HG03521 (cell line): Measurements from ENCODE around the gene COG7.

Source experiments
- ATAC-seq: cut with Tn5 transposase; IDR thresholded peaks from one replicate; pipeline ENCODE4 v1.9.1; 2021; ENCODE audit warnings: mild to moderate bottlenecking, moderate library complexity; ENCODE audit not compliant: unreplicated experiment

Gene COG7

DNA sequence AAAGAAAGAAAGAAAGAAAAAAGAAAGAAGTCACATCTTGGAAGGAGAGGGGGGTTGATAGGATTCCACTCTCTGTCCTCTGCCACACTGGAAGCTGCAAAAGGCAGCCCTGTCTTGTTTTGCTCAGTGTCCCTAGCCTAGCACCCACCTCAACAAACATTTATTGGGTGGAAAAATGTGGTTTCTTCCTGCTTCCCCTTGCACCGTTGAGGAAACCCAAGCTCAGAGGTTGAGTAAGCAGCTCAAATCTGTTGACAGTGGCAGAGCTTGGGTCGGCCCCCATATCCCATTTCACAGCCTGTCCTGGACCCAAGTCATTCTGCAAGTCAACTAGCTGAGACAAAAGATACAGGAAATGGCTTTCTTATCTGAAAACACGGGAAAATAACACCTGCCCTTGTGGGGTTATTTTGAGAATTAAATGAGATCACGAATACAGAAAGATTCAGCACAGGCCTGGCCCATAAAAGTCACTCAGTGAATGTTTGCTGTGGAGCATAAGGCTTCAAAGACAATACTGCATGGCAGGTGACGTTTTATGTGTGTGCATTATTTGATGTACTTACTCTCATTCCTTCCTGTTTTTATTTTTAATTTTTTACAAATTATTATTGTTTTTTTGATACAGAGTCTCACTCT, 87.3 kb downstream of the COG7 start:
- no peak for ATAC-seq

DNA sequence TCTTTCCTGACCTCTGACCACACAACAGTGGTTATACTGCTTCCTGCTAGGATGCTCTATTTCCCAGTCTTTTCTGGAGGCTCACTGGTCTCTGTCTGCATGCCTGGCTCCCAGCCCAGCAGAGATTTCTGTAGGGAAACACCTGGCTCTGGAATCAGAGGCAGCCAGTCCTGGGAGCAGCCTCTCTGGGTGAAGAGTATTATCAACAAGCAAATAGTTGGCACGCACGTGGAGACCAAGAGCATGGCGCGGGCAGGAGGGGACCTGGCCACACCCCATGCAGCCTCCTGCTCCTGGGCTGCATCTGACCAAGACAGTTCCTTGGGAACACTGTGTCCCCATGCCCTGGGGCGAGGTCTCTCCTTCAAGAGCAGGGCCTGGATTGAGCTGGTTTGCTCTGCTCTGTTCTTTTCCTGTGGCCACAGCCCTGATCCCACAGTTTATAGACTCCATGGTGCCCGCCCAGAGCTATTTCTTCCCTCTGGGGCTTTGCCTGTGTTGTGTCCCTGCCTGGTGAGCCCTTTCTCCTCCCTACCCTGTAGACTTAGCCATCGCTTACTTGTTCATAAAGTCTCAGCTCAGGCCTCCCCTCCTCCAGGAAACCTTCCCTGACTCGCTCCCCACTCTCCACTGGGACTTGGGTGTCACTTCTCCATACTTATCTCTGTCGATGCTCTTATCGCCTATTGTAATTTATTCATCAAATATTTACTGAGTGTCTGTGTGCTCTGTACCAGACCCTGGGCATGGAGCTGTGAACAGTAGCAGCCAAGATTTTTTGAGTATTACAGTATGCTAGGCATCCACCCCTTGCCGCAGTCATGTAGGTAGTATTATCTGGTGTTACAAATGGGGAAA, 90.3 kb downstream of the COG7 start:
- no peak for ATAC-seq

DNA sequence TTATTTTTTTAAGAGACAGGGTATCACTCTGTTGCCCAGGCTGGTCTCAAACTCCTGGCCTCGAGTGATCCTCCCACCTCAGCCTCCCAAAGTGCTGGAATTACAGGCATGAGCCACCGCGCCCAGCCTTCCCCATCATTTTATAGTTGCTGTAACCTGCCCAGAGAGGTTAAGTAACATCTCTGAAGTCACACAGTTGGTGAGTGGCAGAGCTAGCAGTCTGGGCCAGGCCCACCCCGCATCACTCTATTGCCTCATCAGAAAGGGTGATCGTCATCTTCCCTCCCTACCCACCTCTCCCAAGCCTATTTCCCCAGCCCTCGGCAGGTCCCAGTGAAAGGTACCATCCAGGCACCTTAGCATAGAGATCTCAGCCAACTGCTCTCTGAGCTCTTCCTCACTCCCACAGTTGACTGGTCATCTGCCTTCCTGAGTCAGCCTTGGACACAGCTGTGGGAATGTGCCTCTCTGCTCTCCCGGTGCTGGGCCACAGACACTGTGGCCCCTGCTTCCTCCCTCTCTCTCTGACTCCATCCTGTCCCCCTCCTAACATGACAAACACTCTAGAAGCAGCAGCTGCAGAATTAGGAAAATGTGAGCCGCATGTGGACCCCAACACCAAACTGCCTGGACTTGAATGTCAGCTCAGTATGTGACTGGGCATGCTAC, 93.8 kb downstream of the COG7 start:
- no peak for ATAC-seq

DNA sequence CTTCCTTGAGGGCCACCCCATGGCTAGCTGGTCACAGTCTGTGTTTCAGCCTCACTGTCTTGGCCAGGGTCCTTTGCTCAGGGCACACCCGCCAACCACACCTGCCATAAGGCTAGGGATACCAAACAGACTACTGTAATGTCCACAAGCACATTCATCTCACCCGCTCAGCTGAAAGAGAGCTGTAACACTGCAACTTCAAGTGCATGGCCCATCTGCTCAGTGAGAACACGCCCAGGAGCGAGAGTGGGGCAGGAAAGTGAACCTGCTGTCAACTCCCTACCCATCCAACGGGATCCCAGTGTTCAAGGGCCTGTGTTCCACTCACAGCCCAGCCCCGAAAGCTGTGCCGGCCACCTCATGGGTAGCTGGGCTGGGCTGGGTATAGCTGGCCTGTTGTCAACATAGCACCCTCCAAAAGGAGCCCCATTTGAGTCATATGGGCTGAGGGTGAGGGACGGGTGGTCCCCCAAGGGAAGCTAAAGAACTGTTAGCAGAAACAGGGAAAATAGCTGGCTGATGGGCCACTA, 95.2 kb downstream of the COG7 start:
- ATAC-seq = no peak

DNA sequence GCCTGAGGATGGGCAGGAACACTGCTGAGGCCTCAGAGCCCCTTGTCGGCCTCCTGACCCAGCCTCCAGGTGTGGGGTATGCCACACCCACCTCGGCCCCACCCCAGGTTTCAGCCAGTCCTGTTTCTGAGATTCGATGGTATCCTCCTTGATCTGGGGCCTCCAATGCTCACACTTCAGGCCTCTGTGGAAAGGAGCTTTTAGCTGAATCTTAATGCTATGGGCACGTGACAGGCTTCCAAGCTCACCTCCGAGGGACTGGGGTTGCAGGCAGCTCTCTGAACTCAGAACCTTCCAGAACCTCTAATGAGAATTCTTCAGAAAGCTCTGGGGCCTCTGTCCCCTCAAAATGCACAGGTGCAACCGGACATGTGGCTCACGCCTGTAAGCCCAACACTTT, 96.0 kb downstream of the COG7 start:
- no peak for ATAC-seq

DNA sequence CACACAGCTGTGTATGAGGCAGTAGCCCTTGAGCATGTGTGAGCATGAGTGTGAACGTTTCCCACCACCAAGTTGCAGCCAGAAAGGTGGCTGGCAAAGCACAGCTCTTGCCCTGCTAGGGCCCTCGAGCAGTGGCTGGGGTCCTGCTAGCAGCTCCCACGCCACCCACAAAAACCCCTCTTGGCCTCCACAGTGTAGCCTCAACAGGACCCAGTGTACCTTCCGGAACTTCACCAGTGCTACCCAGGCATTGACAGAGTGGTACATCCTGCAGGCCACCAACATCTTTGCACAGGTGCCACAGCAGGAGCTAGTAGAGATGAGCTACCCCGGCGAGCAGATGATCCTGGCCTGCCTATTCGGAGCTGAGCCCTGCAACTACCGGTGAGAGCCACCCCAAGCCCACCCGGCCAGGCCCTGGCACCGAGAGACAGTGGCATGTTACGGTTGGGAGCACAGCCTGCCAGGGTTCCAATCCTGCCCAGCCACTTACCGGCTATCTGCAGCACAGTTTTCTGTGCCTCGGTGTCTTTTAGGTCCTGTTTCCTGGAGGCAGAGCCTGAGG, 97.8 kb downstream of the COG7 start:
- ATAC-seq = no peak

DNA sequence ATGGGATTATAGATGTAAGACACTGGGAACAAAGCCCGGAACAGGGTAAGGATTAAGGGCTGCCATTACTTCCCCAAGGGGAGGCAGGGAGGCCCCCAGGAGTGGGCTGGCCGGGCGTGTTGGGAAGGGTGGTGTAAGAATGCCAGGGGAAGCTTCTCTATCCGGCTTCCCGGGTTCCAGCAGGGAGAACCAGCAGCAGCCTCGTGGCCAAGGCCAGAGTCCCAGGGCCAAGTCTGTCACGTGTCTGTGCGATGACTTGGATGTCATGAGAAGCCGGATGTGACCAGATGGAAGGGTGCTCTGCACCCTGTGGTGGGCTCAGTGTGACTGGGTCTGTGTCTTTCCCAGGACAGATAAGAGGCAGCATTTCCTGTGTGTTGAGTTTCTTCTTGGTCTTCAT, 98.7 kb downstream of the COG7 start:
- no peak for ATAC-seq

DNA sequence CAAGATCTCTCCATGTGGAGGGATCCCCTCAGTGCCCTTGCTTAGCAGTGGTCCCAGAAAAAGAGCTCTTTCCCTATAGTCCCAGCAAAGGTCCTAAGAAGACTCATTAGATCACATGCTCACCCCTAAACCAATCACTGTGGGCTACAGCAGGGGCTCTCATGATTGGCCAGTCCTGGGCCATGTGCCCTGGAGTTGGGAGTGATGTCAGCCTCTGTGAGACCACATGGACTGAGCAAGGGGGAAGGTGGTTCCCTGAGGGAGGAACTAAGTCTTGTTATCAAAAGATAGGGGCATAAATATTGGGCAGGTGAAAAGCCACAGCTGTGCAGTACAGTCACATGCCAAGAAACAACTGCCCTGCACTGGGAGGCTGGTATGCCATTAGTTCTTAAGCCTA, 99.5 kb downstream of the COG7 start:
- no peak for ATAC-seq

DNA sequence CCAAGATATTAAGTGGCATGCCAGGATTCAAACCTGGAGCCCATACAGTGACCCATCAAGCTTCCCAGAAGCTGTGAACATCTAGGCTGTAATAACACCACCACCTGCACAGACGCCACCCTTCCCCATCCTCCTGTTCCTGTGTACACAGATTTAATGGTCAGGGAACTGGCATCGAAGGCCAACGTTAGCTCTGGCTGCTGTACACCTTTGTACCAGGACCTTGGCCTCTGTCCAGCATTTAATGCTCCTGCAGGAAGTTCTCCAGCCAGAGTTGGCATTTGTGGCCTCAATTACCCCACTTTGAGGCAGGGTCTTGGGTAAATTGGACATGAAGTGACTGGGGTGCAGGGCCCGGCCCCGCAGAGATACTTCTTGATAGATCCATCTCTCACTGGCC, 101.6 kb downstream of the COG7 start:
- no peak for ATAC-seq

DNA sequence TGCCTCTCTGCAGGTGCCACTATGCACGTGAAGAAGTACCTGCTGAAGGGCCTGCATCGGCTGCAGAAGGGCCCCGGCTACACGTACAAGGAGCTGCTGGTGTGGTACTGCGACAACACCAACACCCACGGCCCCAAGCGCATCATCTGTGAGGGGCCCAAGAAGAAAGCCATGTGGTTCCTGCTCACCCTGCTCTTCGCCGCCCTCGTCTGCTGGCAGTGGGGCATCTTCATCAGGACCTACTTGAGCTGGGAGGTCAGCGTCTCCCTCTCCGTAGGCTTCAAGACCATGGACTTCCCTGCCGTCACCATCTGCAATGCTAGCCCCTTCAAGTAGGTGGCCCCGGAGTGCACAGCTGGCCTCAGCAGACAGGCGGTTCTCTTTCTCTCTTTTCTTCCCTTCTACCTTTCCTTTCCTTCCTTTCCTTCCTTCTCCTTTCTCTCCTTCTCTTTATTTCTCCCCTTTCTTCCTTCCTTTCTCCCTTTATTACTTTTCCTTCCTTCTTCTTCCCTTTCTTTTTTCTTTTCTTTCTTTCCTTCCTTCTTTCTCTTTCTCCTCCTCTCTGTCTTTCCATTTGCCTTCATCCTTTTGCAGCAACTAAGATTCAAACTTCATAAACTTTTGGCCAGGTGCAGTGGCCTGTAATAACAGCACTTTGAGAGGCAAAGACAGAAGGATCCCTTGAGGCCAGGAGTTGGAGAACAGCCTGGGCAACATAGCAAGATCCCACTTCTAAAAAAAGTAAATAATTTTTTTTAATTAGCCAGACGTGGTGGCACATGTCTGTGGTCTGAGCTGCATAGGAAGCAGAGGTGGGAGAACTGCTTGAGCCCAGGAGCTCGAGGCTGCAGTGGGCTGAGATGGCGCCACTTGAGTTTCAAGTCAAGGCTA, 104.2 kb downstream of the COG7 start:
- no peak for ATAC-seq

DNA sequence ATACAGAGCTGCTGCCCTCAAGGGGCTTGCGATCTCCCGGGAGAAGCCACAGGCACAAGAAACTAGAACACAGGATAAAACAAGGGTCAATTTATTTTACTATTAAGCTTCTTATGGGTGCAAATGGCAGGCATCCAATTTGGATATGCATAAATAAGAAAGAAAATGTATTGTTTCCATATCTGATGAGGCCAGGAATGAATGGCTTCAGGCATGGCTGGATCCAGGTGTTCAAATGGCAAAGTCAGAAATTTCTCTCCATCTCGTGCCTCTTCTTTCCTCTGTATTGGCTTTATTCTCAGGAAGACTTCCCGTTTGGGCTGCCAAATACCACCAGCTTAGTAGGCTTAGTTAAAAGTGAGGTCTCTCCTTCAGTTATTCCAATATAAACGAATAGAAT, 107.8 kb downstream of the COG7 start:
- no peak for ATAC-seq

DNA sequence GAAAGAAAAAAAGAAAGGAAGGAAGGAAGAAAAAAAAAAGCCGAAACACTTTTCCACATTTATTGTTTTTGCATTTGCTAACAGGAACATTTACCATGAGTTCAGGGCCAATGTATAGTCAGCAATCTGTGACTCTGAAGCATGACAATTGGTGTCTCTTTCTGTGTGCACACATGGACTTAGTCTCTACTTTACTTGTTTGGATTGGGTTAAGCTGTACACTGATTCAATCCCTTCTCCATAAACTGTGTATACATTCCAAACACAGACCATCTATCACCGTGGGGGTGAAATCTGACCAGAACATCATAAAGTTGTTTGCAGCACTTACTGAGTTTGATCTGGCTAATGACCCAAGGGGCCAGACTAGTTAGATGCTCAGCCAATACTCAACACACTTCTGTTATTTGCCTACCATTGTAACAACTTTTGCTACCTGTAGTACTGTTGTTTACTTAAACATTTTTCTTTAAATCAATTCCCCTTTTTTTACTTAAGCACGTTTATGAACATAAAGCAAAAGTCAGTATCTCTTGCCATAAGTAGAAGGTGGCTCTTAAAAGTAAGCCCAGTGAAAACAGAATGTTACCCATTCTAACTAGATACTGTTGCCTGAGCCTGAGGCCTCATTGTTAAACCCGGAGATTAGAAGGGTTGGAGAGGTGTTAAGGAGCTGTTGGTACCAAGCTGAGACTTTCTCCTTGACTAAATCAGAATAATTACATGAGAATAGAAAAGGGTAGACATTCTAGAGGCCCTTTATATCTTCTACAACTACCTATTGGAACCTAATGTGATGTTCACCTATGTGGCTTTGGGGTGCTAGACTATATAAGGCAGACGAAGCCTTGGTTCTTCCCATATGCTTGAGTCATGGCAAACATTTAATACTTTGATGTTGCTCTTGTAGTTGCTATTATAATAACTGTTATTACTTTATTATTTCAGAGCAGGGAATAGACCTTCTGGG, 109.1 kb downstream of the COG7 start:
- no peak for ATAC-seq

DNA sequence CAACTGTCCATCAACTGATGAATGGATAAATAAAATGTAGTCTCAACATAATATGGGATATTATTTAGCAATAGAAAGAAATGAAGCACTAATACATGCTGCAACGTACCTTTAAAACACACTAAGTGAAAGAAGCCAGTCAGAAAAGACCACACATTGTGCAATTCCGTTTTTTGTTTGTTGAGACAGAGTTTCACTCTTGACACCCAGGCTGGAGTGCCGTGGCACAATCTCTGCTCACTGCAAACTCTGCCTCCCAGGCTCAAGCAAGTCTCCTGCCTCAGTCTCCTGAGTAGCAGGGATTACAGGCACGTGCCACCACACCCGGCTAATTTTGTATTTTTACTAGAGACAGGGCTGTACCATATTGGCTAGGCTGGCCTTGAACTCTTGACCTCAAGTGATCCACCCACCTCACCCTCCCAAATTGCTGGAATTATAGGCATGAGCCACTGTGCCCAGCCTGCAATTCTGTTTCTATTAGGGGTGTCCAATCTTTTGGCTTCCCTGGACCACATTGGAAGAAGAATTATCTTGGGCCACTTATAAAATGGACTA, 110.8 kb downstream of the COG7 start:
- no peak for ATAC-seq

DNA sequence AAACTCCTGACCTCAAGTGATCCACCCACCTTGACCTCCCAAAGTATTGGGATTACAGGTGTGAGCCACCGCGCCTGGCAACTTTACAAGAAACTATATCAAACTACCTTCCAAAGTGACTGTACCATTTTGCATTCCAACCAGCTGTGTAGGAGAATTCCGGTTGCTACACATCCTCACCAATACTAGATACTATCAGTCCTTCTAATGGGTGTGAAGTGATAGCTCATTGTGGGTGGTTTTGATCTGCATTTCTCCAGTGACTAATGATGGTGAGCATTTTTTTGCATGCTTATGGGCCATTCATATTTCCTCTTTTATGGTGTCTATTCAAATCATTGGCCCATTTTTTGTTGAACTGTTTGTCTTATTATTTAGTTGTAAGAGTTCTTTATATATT, 113.2 kb downstream of the COG7 start:
- no peak for ATAC-seq
